Hepatocyte (in vitro differentiated cells): ENCODE data around the gene CARD14. TPM values are rescaled to one million over a fixed set of nuclear protein-coding genes. Genes with fewer than 3 reads are reported as not detected.

Experiments used
- DNase-seq: peaks from one replicate; pipeline ENCODE4 v3.0.0-alpha.2; 2016; ENCODE audit warnings: low spot score
- H2AFZ ChIP-seq: fragments of 200-600 bp; sonication (generic); 2 replicates; pipeline ENCODE4 v1.6.0; 2016; ENCODE audit warnings: antibody characterized with exemption, mild to moderate bottlenecking
- H3K27ac ChIP-seq: fragments of 200-600 bp; sonication (generic); 2 replicates; pipeline ENCODE4 v1.5.1; 2016; ENCODE audit warnings: mild to moderate bottlenecking
- H3K27me3 ChIP-seq: fragments of 200-600 bp; sonication (generic); 2 replicates; pipeline ENCODE4 v1.6.1; 2016
- H3K36me3 ChIP-seq: fragments of 200-600 bp; sonication (generic); replicated peaks from 2 replicates; pipeline ENCODE4 v1.5.1; 2016; ENCODE audit warnings: low read depth; ENCODE audit not compliant: insufficient read depth
- H3K4me1 ChIP-seq: fragments of 200-600 bp; sonication (generic); 2 replicates; pipeline ENCODE4 v1.5.1; 2016; ENCODE audit warnings: mild to moderate bottlenecking, moderate library complexity; ENCODE audit not compliant: insufficient read depth
- H3K4me2 ChIP-seq: fragments of 200-600 bp; sonication (generic); 2 replicates; pipeline ENCODE4 v1.6.0; 2016
- H3K4me3 ChIP-seq: fragments of 200-600 bp; sonication (generic); 2 replicates; pipeline ENCODE4 v1.5.1; 2016; ENCODE audit warnings: mild to moderate bottlenecking
- H3K79me2 ChIP-seq: fragments of 200-600 bp; sonication (generic); 2 replicates; pipeline ENCODE4 v1.6.0; 2017; ENCODE audit warnings: mild to moderate bottlenecking
- H3K9me2 ChIP-seq: fragments of 200-600 bp; sonication (generic); replicated peaks from 2 replicates; pipeline ENCODE4 v1.6.0; 2017; ENCODE audit warnings: mild to moderate bottlenecking; ENCODE audit not compliant: insufficient read depth
- H3K9me3 ChIP-seq: fragments of 200-600 bp; sonication (generic); 2 replicates; pipeline ENCODE4 v1.5.1; 2016; ENCODE audit warnings: low read depth, mild to moderate bottlenecking
- H4K20me1 ChIP-seq: fragments of 200-600 bp; sonication (generic); 2 replicates; pipeline ENCODE4 v1.6.0; 2016; ENCODE audit warnings: mild to moderate bottlenecking; ENCODE audit not compliant: insufficient read depth, poor library complexity, severe bottlenecking
- CTCF ChIP-seq: fragments of 200-600 bp; sonication (generic); IDR thresholded peaks from 2 replicates; pipeline ENCODE4 v1.5.1; 2016; ENCODE audit warnings: antibody characterized with exemption, mild to moderate bottlenecking; ENCODE audit not compliant: poor library complexity
- EZH2 ChIP-seq: fragments of 200-600 bp; sonication (generic); IDR thresholded peaks from 2 replicates; pipeline ENCODE4 v1.6.1; 2016; ENCODE audit warnings: antibody characterized with exemption, mild to moderate bottlenecking, borderline replicate concordance
- EZH2phosphoT487 ChIP-seq: fragments of 200-600 bp; sonication (generic); IDR thresholded peaks from one replicate; pipeline ENCODE4 v1.6.1; 2018; ENCODE audit warnings: antibody characterized with exemption, mild to moderate bottlenecking, low read depth, moderate library complexity; ENCODE audit not compliant: unreplicated experiment, severe bottlenecking
- WGBS: methylation state at CpG from one replicate; pipeline ENCODE4 v1.1.6; 2016; ENCODE audit warnings: low lambda C conversion rate; ENCODE audit errors: missing lambda C conversion rate; 5-methylcytosine and 5-hydroxymethylcytosine counted together
- polyA plus RNA-seq: library from polyadenylated mRNA; unstranded; fragments of >200 nt; fragmentation: Nextera tagmentation; extraction: Ambion mirVana; gene quantifications from 2 replicates; pipeline ENCODE4 v1.2.1, GENCODE V29; 2016
- total RNA-seq: library from RNA; depleted of rRNA; stranded (reverse); fragments of >200 nt; gene quantifications from 2 replicates; pipeline ENCODE4 v1.2.3, GENCODE V29; 2014

The CARD14 gene
- total and polyA plus RNA-seq, 2 experiments from 2014 or later, result 0.17 TPM

- Histone ChIP-seq H3K9me2 (no peaks in the 10 kb centered on the region), H4K20me1 (no peaks in the 10 kb centered on the region), H2AFZ (no peak overlapping the region), H3K27ac (no peak overlapping the region), H3K4me3 (no peak overlapping the region), H3K36me3 (no peaks in the 10 kb centered on the region), H3K4me1 (no peaks in the 10 kb centered on the region), H3K79me2 (no peaks in the 10 kb centered on the region), H3K27me3 (no peaks in the 10 kb centered on the region), H3K4me2 (no peak overlapping the region), H3K9me3 (no peaks in the 10 kb centered on the region)
- 86% methylated on average over 3 of the region's 3 CpGs for WGBS
- TF ChIP-seq EZH2phosphoT487 (no peak), EZH2 (no peak), CTCF (no peak)
- DNase-seq, result no peak
Measured at GRCh38 chr17:80126449-80126715, 43.4 kb upstream of the CARD14 start.

- TF ChIP-seq CTCF, result no peak
- TF ChIP-seq EZH2phosphoT487, result no peak
- no peak for TF ChIP-seq EZH2
- WGBS, result 41% methylated on average over 4 of the region's 4 CpGs
Measured at GRCh38 chr17:80129006-80129565, 40.7 kb upstream of the CARD14 start.

GRCh38 chr17:80130992-80131391, 38.8 kb upstream of the CARD14 start:
- Histone ChIP-seq H3K27ac (no peak overlapping the region), H2AFZ (no peak overlapping the region), H3K4me2 (no peak overlapping the region), H3K27me3 (no peaks in the 10 kb centered on the region), H3K9me3 (no peaks in the 10 kb centered on the region), H3K36me3 (no peaks in the 10 kb centered on the region), H3K4me3 (no peak overlapping the region), H4K20me1 (no peaks in the 10 kb centered on the region), H3K4me1 (no peaks in the 10 kb centered on the region), H3K9me2 (no peaks in the 10 kb centered on the region), H3K79me2 (no peaks in the 10 kb centered on the region)
- no peak for DNase-seq
- WGBS, result 70% methylated on average over 3 of the region's 3 CpGs
- TF ChIP-seq EZH2phosphoT487 (no peak), CTCF (no peak), EZH2 (no peak)

More at GRCh38 chr17:80129006-80129565, 40.7 kb upstream of the CARD14 start:
- no peaks in the 10 kb centered on the region for H3K27me3 ChIP-seq
- no peaks in the 10 kb centered on the region for H3K4me1 ChIP-seq
- H4K20me1 ChIP-seq, result no peaks in the 10 kb centered on the region
- H3K9me3 ChIP-seq, result no peaks in the 10 kb centered on the region
- H3K27ac ChIP-seq, result no peak overlapping the region
- no peaks in the 10 kb centered on the region for H3K9me2 ChIP-seq
- no peak overlapping the region for H3K4me2 ChIP-seq
- no peak overlapping the region for H2AFZ ChIP-seq
- H3K79me2 ChIP-seq, result no peaks in the 10 kb centered on the region
- no peaks in the 10 kb centered on the region for H3K36me3 ChIP-seq
- no peak overlapping the region for H3K4me3 ChIP-seq
- DNase-seq, result no peak
